Amygdala (tissue), 56 donors: ENCODE data around the gene HDAC4.
A peak's percentile ranks its signal among the peaks of the same experiment; 100 is the strongest.

Source experiments
- DNase-seq, 56 donors: peaks; one replicate each; lab custom pipeline; 2025; lab: John Stamatoyannopoulos, UW

HDAC4 gene

GRCh38 chr2:239215136-239215925 lies 185.5 kb downstream of the HDAC4 start:
- DNase-seq, result no peak

GRCh38 chr2:239214725-239215124 lies 186.1 kb downstream of the HDAC4 start:
- no peak for DNase-seq

- no peak for DNase-seq
These were observed 187.1 kb downstream of the HDAC4 start for GRCh38 chr2:239213643-239214101.

- DNase-seq, result no peak
These were observed 187.7 kb downstream of the HDAC4 start for GRCh38 chr2:239212929-239213642.

GRCh38 chr2:239212121-239212928 lies 188.5 kb downstream of the HDAC4 start:
- DNase-seq, result no peak

GRCh38 chr2:239211396-239212094 lies 189.3 kb downstream of the HDAC4 start:
- DNase-seq, result no peak

- DNase-seq, result no peak
These were observed 191.0 kb downstream of the HDAC4 start for GRCh38 chr2:239209783-239210182.

GRCh38 chr2:239208465-239209180 lies 192.2 kb downstream of the HDAC4 start:
- DNase-seq, result no peak

GRCh38 chr2:239206851-239207250 lies 194.0 kb downstream of the HDAC4 start:
- no peak for DNase-seq

GRCh38 chr2:239206042-239206441 lies 194.8 kb downstream of the HDAC4 start:
- DNase-seq, result no peak

- DNase-seq, result no peak
These were observed 195.8 kb downstream of the HDAC4 start for GRCh38 chr2:239204876-239205468.

- no peak for DNase-seq
These were observed 196.5 kb downstream of the HDAC4 start for GRCh38 chr2:239204136-239204875.

GRCh38 chr2:239203443-239204135 lies 197.2 kb downstream of the HDAC4 start:
- no peak for DNase-seq

GRCh38 chr2:239202836-239203235 lies 198.0 kb downstream of the HDAC4 start:
- no peak for DNase-seq

- DNase-seq, result no peak
These were observed 198.5 kb downstream of the HDAC4 start for GRCh38 chr2:239202343-239202742.

- no peak for DNase-seq
These were observed 198.9 kb downstream of the HDAC4 start for GRCh38 chr2:239201884-239202283.

GRCh38 chr2:239201531-239201876 lies 199.3 kb downstream of the HDAC4 start:
- peak in 9 of 56 donors; percentile 12 to 58 (median 42) for DNase-seq
